ENCODE measurements around the gene SLC41A1. TPM values are rescaled to one million over a fixed set of nuclear protein-coding genes. Genes with fewer than 3 reads are reported as not detected.

Gene SLC41A1
- total RNA-seq, 1 experiment from 2014 or later = 49.7 TPM

- Mint-ChIP-seq H3K27ac (ENCODE audit: low read depth, unreplicated experiment) (no peak overlapping the region), H3K4me1 (ENCODE audit: insufficient read depth, unreplicated experiment) (peaks cover 4% of the 10 kb centered on the region), H3K4me3 (ENCODE audit: unreplicated experiment) (no peak overlapping the region), H3K36me3 (ENCODE audit: insufficient read depth, unreplicated experiment) (no peaks in the 10 kb centered on the region), H3K9me3 (ENCODE audit: unreplicated experiment) (no peaks in the 10 kb centered on the region), H3K27me3 (ENCODE audit: insufficient read depth, unreplicated experiment) (peaks cover 31% of the 10 kb centered on the region)
- peak; percentile 45 for DNase-seq (ENCODE audit: unreplicated experiment)
- intact Hi-C loops (cut with micrococcal nuclease) = no loop called here
- ChIA-PET POLR2A (interaction anchor here (0.9 to 1.4 kb wide), 5 partner anchors 8 to 68 kb away, joined by 3 to 5 read pairs (median 4); partner anchors contain the start of genes RAB29 and SLC41A1), CTCF (interaction anchor here (0.6 to 2.1 kb wide), 7 partner anchors 10 to 250 kb away, joined by 3 to 6 read pairs (median 4); no protein-coding TSS in a partner anchor)
- TF ChIP-seq CTCF (IDR thresholded peaks at IDR 0.05; ENCODE audit: unreplicated experiment) = no peak
- BruUV-seq (replicated peaks) = no TSS peak
Observed at GRCh38 chr1:205843036-205843859, 30.2 kb upstream of the SLC41A1 start.

GRCh38 chr1:205842229-205842628 lies 29.2 kb upstream of the SLC41A1 start:
- no peaks in the 10 kb centered on the region for H3K9me3 Mint-ChIP-seq (ENCODE audit: unreplicated experiment)
- H3K27me3 Mint-ChIP-seq (ENCODE audit: insufficient read depth, unreplicated experiment) = peaks cover 29% of the 10 kb centered on the region
- H3K27ac Mint-ChIP-seq (ENCODE audit: low read depth, unreplicated experiment) = no peak overlapping the region
- intact Hi-C loops (cut with micrococcal nuclease) = no loop called here
- no peak for TF ChIP-seq CTCF (IDR thresholded peaks at IDR 0.05; ENCODE audit: unreplicated experiment)
- peaks cover 4% of the 10 kb centered on the region for H3K4me1 Mint-ChIP-seq (ENCODE audit: insufficient read depth, unreplicated experiment)
- ChIA-PET CTCF (interaction anchor here (0.6 to 2.1 kb wide), 9 partner anchors 9 to 248 kb away, joined by 3 to 6 read pairs (median 3); no protein-coding TSS in a partner anchor), POLR2A (interaction anchor here (1.0 to 1.4 kb wide), 2 partner anchors 9 to 67 kb away, joined by 3 to 4 read pairs; partner anchors contain the start of gene RAB29)
- no peak for DNase-seq (ENCODE audit: unreplicated experiment)
- BruUV-seq (replicated peaks) = no TSS peak
- no peaks in the 10 kb centered on the region for H3K36me3 Mint-ChIP-seq (ENCODE audit: insufficient read depth, unreplicated experiment)
- no peak overlapping the region for H3K4me3 Mint-ChIP-seq (ENCODE audit: unreplicated experiment)

- Mint-ChIP-seq H3K36me3 (ENCODE audit: insufficient read depth, unreplicated experiment) (no peaks in the 10 kb centered on the region), H3K27me3 (ENCODE audit: insufficient read depth, unreplicated experiment) (peaks cover 29% of the 10 kb centered on the region), H3K9me3 (ENCODE audit: unreplicated experiment) (no peaks in the 10 kb centered on the region), H3K27ac (ENCODE audit: low read depth, unreplicated experiment) (no peak overlapping the region), H3K4me3 (ENCODE audit: unreplicated experiment) (no peak overlapping the region), H3K4me1 (ENCODE audit: insufficient read depth, unreplicated experiment) (peaks cover 4% of the 10 kb centered on the region)
- TF ChIP-seq CTCF (IDR thresholded peaks at IDR 0.05; ENCODE audit: unreplicated experiment) = no peak
- intact Hi-C loops (cut with micrococcal nuclease) = no loop called here
- ChIA-PET POLR2A (interaction anchor here (0.7 to 1.0 kb wide), 2 partner anchors 12 to 126 kb away, joined by 3 read pairs; no protein-coding TSS in a partner anchor), CTCF (interaction anchor here (0.6 to 0.7 kb wide), 3 partner anchors 31 to 140 kb away, joined by 3 to 4 read pairs (median 3); no protein-coding TSS in a partner anchor)
- BruUV-seq (replicated peaks) = no TSS peak
- no peak for DNase-seq (ENCODE audit: unreplicated experiment)
Observed at GRCh38 chr1:205840146-205840923, 27.3 kb upstream of the SLC41A1 start.
